ENCODE data around the gene CLRN1. TPM values are rescaled to one million over a fixed set of nuclear protein-coding genes. Genes with fewer than 3 reads are reported as not detected.

The CLRN1 gene
- polyA plus RNA-seq, 3 donors = not detected

GRCh38 chr3:151014501-151015018 is 42.0 kb upstream of the CLRN1 start:
- Histone ChIP-seq H3K9me3 (replicated peaks in 1 of 2; ENCODE audit: control insufficient read depth in 1 of 2, insufficient read depth in 1 of 2, low read length in 2 of 2) (no peaks in the 10 kb centered on the region), H3K36me3 (replicated peaks in 1 of 2; ENCODE audit: control insufficient read depth in 1 of 2, insufficient read depth in 2 of 2, low read length in 2 of 2) (no peaks in the 10 kb centered on the region), H3K9ac (ENCODE audit: insufficient read depth, low read length, poor library complexity, severe bottlenecking) (no peak overlapping the region), H3K27me3 (ENCODE audit: control insufficient read depth in 2 of 2, insufficient read depth in 2 of 2, low read length in 2 of 2) (no peaks in the 10 kb centered on the region), H3K27ac (ENCODE audit: low read depth in 1 of 2, low read length in 2 of 2) (no peak overlapping the region), H3K79me2 (ENCODE audit: insufficient read depth, low read length) (no peaks in the 10 kb centered on the region), H4K20me1 (ENCODE audit: insufficient read depth, low read length) (no peaks in the 10 kb centered on the region), H2AFZ (ENCODE audit: insufficient read depth, low read depth, low read length, poor library complexity, severe bottlenecking) (no peak overlapping the region), H3K4me1 (ENCODE audit: control insufficient read depth in 1 of 2, insufficient read depth in 2 of 2, low read length in 2 of 2) (peaks cover 0 to 10% of the 10 kb centered on the region in 2 donors), H3K4me2 (replicated peaks; ENCODE audit: extremely low read depth, low read length, poor library complexity, severe bottlenecking) (no peak overlapping the region), H3K4me3 (replicated peaks in 1 of 3; ENCODE audit: low read depth in 2 of 3, low read length in 3 of 3) (no peak overlapping the region)
- H3K4me3 Mint-ChIP-seq = no peak overlapping the region
- peaks cover 0 to 3% (median 0%) of the 10 kb centered on the region in 3 donors for H3K27me3 Mint-ChIP-seq (ENCODE audit: low read depth in 3 of 3)
- WGBS (ENCODE audit: insufficient coverage) = no CpG with 5 or more reads among the region's 4 CpGs
- peaks cover 12% of the 10 kb centered on the region for H3K4me1 Mint-ChIP-seq
- H3K27ac Mint-ChIP-seq = no peak overlapping the region
- no peaks in the 10 kb centered on the region for H3K9me3 Mint-ChIP-seq
- TF ChIP-seq, protein P1, sequence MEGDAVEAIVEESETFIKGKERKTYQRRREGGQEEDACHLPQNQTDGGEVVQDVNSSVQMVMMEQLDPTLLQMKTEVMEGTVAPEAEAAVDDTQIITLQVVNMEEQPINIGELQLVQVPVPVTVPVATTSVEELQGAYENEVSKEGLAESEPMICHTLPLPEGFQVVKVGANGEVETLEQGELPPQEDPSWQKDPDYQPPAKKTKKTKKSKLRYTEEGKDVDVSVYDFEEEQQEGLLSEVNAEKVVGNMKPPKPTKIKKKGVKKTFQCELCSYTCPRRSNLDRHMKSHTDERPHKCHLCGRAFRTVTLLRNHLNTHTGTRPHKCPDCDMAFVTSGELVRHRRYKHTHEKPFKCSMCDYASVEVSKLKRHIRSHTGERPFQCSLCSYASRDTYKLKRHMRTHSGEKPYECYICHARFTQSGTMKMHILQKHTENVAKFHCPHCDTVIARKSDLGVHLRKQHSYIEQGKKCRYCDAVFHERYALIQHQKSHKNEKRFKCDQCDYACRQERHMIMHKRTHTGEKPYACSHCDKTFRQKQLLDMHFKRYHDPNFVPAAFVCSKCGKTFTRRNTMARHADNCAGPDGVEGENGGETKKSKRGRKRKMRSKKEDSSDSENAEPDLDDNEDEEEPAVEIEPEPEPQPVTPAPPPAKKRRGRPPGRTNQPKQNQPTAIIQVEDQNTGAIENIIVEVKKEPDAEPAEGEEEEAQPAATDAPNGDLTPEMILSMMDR (IDR thresholded peaks at IDR 0.05) = no peak
- DNase-seq = no peak
- intact Hi-C loops (cut with micrococcal nuclease) = no loop called here
- H3K36me3 Mint-ChIP-seq = no peaks in the 10 kb centered on the region

- intact Hi-C loops (cut with micrococcal nuclease) = no loop called here
- no peak overlapping the region for H3K4me3 Mint-ChIP-seq
Observed at GRCh38 chr3:151012753-151013152, 40.2 kb upstream of the CLRN1 start.

More at GRCh38 chr3:151012753-151013152, 40.2 kb upstream of the CLRN1 start:
- H3K36me3 ChIP-seq (replicated peaks in 1 of 2; ENCODE audit: control insufficient read depth in 1 of 2, insufficient read depth in 2 of 2, low read length in 2 of 2) = no peaks in the 10 kb centered on the region
- Mint-ChIP-seq H3K27me3 (ENCODE audit: low read depth in 3 of 3) (peaks cover 0 to 3% (median 0%) of the 10 kb centered on the region in 3 donors), H3K9me3 (no peaks in the 10 kb centered on the region), H3K36me3 (no peaks in the 10 kb centered on the region), H3K4me1 (peaks cover 12% of the 10 kb centered on the region), H3K27ac (no peak overlapping the region)
- no peak overlapping the region for H3K4me2 ChIP-seq (replicated peaks; ENCODE audit: extremely low read depth, low read length, poor library complexity, severe bottlenecking)
- no peaks in the 10 kb centered on the region for H4K20me1 ChIP-seq (ENCODE audit: insufficient read depth, low read length)
- H3K9me3 ChIP-seq (replicated peaks in 1 of 2; ENCODE audit: control insufficient read depth in 1 of 2, insufficient read depth in 1 of 2, low read length in 2 of 2) = no peaks in the 10 kb centered on the region
- TF ChIP-seq, protein P1 (IDR thresholded peaks at IDR 0.05) = no peak
- no peak overlapping the region for H3K27ac ChIP-seq (ENCODE audit: low read depth in 1 of 2, low read length in 2 of 2)
- H3K4me1 ChIP-seq (ENCODE audit: control insufficient read depth in 1 of 2, insufficient read depth in 2 of 2, low read length in 2 of 2) = peaks cover 0 to 10% of the 10 kb centered on the region in 2 donors
- 100% methylated on average over 1 of the region's 3 CpGs for WGBS (ENCODE audit: insufficient coverage)
- H3K27me3 ChIP-seq (ENCODE audit: control insufficient read depth in 2 of 2, insufficient read depth in 2 of 2, low read length in 2 of 2) = no peaks in the 10 kb centered on the region
- no peak overlapping the region for H3K9ac ChIP-seq (ENCODE audit: insufficient read depth, low read length, poor library complexity, severe bottlenecking)
- no peak overlapping the region for H3K4me3 ChIP-seq (replicated peaks in 1 of 3; ENCODE audit: low read depth in 2 of 3, low read length in 3 of 3)
- no peaks in the 10 kb centered on the region for H3K79me2 ChIP-seq (ENCODE audit: insufficient read depth, low read length)
- no peak for DNase-seq
- no peak overlapping the region for H2AFZ ChIP-seq (ENCODE audit: insufficient read depth, low read depth, low read length, poor library complexity, severe bottlenecking)
